ENCODE data around the gene CNPY4. TPM values are rescaled to one million over a fixed set of nuclear protein-coding genes. Genes with fewer than 3 reads are reported as not detected.

CNPY4 gene
- total RNA-seq, 1 experiment from 2014 or later: 10.4 TPM

DNA sequence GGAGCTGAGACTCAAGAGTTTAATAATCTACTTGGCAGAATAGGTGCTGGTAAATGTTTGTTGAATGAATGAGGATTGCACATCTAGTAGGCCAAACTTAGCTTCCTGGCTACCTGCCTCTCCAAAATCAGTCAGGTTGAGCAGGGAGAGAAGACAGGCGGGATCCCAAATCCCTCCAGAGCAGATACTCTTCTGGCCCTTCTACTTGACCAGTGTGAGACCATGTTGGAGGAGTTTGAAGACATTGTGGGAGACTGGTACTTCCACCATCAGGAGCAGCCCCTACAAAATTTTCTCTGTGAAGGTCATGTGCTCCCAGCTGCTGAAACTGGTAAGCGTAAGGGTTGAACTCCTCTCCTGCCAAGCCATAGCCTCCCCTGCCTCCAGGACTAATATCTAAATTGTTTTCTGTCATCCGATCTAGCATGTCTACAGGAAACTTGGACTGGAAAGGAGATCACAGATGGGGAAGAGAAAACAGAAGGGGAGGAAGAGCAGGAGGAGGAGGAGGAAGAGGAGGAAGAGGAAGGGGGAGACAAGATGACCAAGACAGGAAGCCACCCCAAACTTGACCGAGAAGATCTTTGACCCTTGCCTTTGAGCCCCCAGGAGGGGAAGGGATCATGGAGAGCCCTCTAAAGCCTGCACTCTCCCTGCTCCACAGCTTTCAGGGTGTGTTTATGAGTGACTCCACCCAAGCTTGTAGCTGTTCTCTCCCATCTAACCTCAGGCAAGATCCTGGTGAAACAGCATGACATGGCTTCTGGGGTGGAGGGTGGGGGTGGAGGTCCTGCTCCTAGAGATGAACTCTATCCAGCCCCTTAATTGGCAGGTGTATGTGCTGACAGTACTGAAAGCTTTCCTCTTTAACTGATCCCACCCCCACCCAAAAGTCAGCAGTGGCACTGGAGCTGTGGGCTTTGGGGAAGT lies 5.1 kb downstream of the CNPY4 start:
- H3K23ac ChIP-seq (ENCODE audit: insufficient read length, low read depth, low read length): no peak overlapping the region
- H4K20me1 ChIP-seq (ENCODE audit: control insufficient read depth, insufficient read depth, insufficient read length): no peaks in the 10 kb centered on the region
- no peak overlapping the region for H3K56ac ChIP-seq (ENCODE audit: insufficient read length, low read depth, low read length)
- no peak overlapping the region for H3K27ac ChIP-seq (ENCODE audit: insufficient read length, low read depth, low read length)
- H3K79me1 ChIP-seq (ENCODE audit: insufficient read depth, low read depth, low read length, poor library complexity, severe bottlenecking): no peaks in the 10 kb centered on the region
- Mint-ChIP-seq H3K27me3 (ENCODE audit: low read depth) (peaks cover 15% of the 10 kb centered on the region), H3K4me1 (peaks cover 15 to 25% of the 10 kb centered on the region in 2 experiments), H3K4me3 (peak overlapping the region; percentile 2 to 11; a peak in 2 of 5 replicates), H3K27ac (peak overlapping the region in 2 of 3 experiments; percentile 18 to 71; a peak in 2 of 7 replicates), H3K9me3 (no peaks in the 10 kb centered on the region), H3K36me3 (ENCODE audit: insufficient read depth in 1 of 3, low read depth in 3 of 3) (peaks cover 2 to 14% (median 9%) of the 10 kb centered on the region in 3 experiments; a peak in 4 of 7 replicates)
- no peak overlapping the region for H2BK15ac ChIP-seq (ENCODE audit: low read depth, low read length)
- H4K8ac ChIP-seq (replicated peaks; ENCODE audit: insufficient read length, low read depth, low read length): no peak overlapping the region
- no peak overlapping the region for H2AFZ ChIP-seq (ENCODE audit: low read length)
- no peaks in the 10 kb centered on the region; the same call in 1 of the 2 replicates for H3K4me1 ChIP-seq (ENCODE audit: insufficient read depth, low read length)
- H3K9me3 ChIP-seq (ENCODE audit: control insufficient read depth, low read depth, low read length): no peaks in the 10 kb centered on the region
- no peaks in the 10 kb centered on the region for H3K79me2 ChIP-seq (ENCODE audit: insufficient read depth, low read length)
- peaks cover 15% of the 10 kb centered on the region for H3K23me2 ChIP-seq (ENCODE audit: insufficient read length, low read depth, low read length, poor library complexity, severe bottlenecking)
- no peak overlapping the region for H2BK20ac ChIP-seq (ENCODE audit: low read depth, low read length, poor library complexity, severe bottlenecking)
- H2AK5ac ChIP-seq (ENCODE audit: insufficient read length, low read length): no peak overlapping the region
- no peak overlapping the region for H3K14ac ChIP-seq (ENCODE audit: insufficient read depth, low read length)
- H3K27me3 ChIP-seq (ENCODE audit: insufficient read depth, low read length): no peaks in the 10 kb centered on the region
- WGBS (ENCODE audit: extremely low coverage, insufficient read length, low lambda C conversion rate): no CpG with 5 or more reads among the region's 4 CpGs
- no peak overlapping the region for H3T11ph ChIP-seq (ENCODE audit: low read length)
- no peak overlapping the region for H4K5ac ChIP-seq (ENCODE audit: insufficient read length, low read depth, low read length)
- H3K4me2 ChIP-seq (ENCODE audit: insufficient read depth, insufficient read length, low read length): no peak overlapping the region
- H3K18ac ChIP-seq (ENCODE audit: insufficient read length, low read depth, low read length): no peak overlapping the region
- no peak overlapping the region for H3K4ac ChIP-seq (ENCODE audit: low read depth, low read length)
- no peak overlapping the region for H2BK12ac ChIP-seq (ENCODE audit: insufficient read length, low read depth, low read length)
- no peak for DNase-seq
- no peak for TF ChIP-seq CTCF (conservative IDR thresholded peaks at IDR 0.05)
- no peak overlapping the region for H3K9ac ChIP-seq (ENCODE audit: extremely low read depth, insufficient read length, low read length)
- no peak overlapping the region for H2BK5ac ChIP-seq (ENCODE audit: insufficient read length, low read length)
- no peak overlapping the region for H4K91ac ChIP-seq (ENCODE audit: insufficient read length, low read depth, low read length)
- no peak overlapping the region for H2BK120ac ChIP-seq (ENCODE audit: low read depth, low read length, poor library complexity, severe bottlenecking)

Measured in H9 (cell line).